ENCODE results near the gene THAP4. TPM values are rescaled to one million over a fixed set of nuclear protein-coding genes. Genes with fewer than 3 reads are reported as not detected.
A peak's percentile ranks its signal among the peaks of the same experiment; 100 is the strongest.

Gene THAP4
- total and polyA plus RNA-seq, 8 donors, result 36.3 to 48.4 (median 42.2) TPM

- Histone ChIP-seq H3K27ac (peak overlapping the region in 1 of 2 donors; percentile 78), H3K36me3 (peaks cover 0 to 12% of the 10 kb centered on the region in 2 donors), H3K27me3 (peaks cover 0 to 54% of the 10 kb centered on the region in 2 donors), H3K4me3 (peak overlapping the region; percentile 66 to 73), H3K4me1 (peaks cover 11 to 42% of the 10 kb centered on the region in 2 donors), H3K9me3 (peaks cover 0 to 4% of the 10 kb centered on the region in 2 donors)
- TF ChIP-seq CTCF (IDR thresholded peaks at IDR 0.05), result no peak
- DNase-seq, result peak in 1 of 4 donors; percentile 73
- ATAC-seq, result no peak
- intact Hi-C loops (cut with DNase I), result no loop called here
These were observed 76.6 kb downstream of the THAP4 start for GRCh38 chr2:241560162-241560882.

- peaks cover 0 to 12% of the 10 kb centered on the region in 2 donors for H3K36me3 ChIP-seq
- H3K27me3 ChIP-seq, result peaks cover 0 to 56% of the 10 kb centered on the region in 2 donors
- peaks cover 11 to 42% of the 10 kb centered on the region in 2 donors for H3K4me1 ChIP-seq
- peak; percentile 53 for ATAC-seq
- intact Hi-C loops (cut with DNase I), result no loop called here
- H3K9me3 ChIP-seq, result peaks cover 0 to 4% of the 10 kb centered on the region in 2 donors
- H3K4me3 ChIP-seq, result peak overlapping the region; percentile 66 to 73
- no peak for TF ChIP-seq CTCF (IDR thresholded peaks at IDR 0.05)
- H3K27ac ChIP-seq, result peak overlapping the region; percentile 65 to 78
- peak in 1 of 4 donors; percentile 81 for DNase-seq
These were observed 77.4 kb downstream of the THAP4 start for GRCh38 chr2:241559323-241560161.

GRCh38 chr2:241558532-241559322 is 78.2 kb downstream of the THAP4 start, which contains the start of gene BOK:
TSS of gene BOK (plus strand) at chr2:241558745. CDS start at chr2:241559484, 739 bp downstream.
- ATAC-seq (peak; percentile 65), DNase-seq (peak in 3 of 4 donors; percentile 69 to 91 (median 79))
- Histone ChIP-seq H3K27me3 (peaks cover 0 to 56% of the 10 kb centered on the region in 2 donors), H3K4me1 (peaks cover 11 to 42% of the 10 kb centered on the region in 2 donors), H3K9me3 (peaks cover 0 to 4% of the 10 kb centered on the region in 2 donors), H3K27ac (peak within 1 kb of the TSS; percentile 65 to 78), H3K36me3 (peaks cover 0 to 10% of the 10 kb centered on the region in 2 donors), H3K4me3 (peak within 1 kb of the TSS; percentile 66 to 73)
- intact Hi-C loops (cut with DNase I), result no loop called here
- TF ChIP-seq CTCF (IDR thresholded peaks at IDR 0.05), result no peak

GRCh38 chr2:241556746-241557145 is 80.2 kb downstream of the THAP4 start:
- DNase-seq, result no peak
- Histone ChIP-seq H3K27me3 (peaks cover 0 to 67% of the 10 kb centered on the region in 2 donors), H3K36me3 (no peaks in the 10 kb centered on the region), H3K4me3 (peak overlapping the region in 1 of 2 donors; percentile 2), H3K27ac (no peak overlapping the region), H3K4me1 (peaks cover 16 to 40% of the 10 kb centered on the region in 2 donors), H3K9me3 (peaks cover 0 to 4% of the 10 kb centered on the region in 2 donors)
- ATAC-seq, result no peak
- TF ChIP-seq CTCF (IDR thresholded peaks at IDR 0.05), result no peak
- intact Hi-C loops (cut with DNase I), result no loop called here
